HG03135 (cell line): ENCODE measurements around the gene CNDP2.
"Not testable (repeated sequence)": the region's sequence is repeated elsewhere in the genome, so short reads cannot be mapped to it uniquely, and the experiment has no call there.

Source experiments
- ATAC-seq: cut with Tn5 transposase; IDR thresholded peaks from one replicate; pipeline ENCODE4 v1.9.1; 2021; ENCODE audit warnings: mild to moderate bottlenecking, moderate library complexity; ENCODE audit not compliant: unreplicated experiment

Gene CNDP2

DNA sequence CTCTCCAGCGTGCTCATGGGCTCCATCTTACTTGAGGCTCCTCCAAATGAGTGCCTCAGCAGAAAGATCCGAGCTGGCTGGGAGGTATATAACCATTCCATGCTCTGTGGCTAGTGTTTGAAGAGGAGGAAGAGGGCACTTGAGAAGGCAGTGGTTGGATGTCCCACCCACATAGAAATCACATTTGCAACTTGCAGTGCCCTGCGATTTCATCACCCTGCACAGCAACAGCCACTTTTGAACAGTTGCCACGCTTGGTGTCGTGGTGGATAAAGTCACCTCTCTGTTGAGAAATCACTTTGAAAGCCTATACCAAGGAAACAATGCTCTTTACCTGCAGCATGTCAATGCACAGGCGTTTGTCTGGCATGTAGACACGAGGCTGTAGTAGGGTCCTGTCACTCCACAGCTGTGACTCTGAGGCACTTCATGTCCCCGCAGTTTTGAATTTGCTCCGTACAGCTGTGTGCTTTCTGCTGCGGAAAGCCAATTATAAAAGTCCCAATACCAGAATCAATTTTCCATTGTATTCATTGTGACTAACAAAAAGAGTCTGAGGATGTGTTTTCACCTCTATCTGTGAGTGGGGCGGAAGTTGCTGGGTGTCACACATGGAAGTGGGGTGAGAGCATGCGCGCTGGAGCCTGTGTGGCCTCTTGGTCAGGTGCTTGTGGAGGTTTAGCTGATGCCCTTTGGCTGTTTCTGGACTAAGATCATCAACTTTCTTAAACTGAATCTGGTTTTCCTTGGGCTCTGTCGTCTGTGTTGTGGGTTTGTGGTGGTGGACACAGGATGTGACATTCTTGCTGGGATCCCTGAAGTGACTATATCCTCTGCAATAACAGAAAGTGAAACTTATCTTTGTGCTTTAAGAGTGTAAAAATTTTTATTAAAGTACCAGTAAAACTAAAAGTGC, 2.8 kb downstream of the CNDP2 start:
- ATAC-seq: peak; percentile 28

DNA sequence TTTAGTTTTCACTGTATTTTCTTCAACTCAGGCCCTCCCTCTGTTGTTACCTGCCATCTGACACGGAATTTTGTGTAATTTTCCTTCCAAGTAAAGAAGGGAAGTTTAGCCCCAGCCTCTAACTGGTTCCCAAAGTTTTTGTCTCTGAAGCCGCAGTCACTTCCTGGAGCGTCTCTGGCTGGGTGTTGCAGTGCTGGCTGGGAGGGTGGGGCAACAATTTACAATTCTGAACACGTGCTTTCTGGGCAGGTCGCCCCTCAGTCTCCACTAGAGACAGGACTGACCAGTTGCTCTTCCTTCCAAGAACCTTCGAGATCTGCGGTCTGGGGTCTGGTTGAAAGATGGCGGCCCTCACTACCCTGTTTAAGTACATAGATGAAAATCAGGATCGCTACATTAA, 3.5 kb downstream of the CNDP2 start:
- ATAC-seq: peak; percentile 39

DNA sequence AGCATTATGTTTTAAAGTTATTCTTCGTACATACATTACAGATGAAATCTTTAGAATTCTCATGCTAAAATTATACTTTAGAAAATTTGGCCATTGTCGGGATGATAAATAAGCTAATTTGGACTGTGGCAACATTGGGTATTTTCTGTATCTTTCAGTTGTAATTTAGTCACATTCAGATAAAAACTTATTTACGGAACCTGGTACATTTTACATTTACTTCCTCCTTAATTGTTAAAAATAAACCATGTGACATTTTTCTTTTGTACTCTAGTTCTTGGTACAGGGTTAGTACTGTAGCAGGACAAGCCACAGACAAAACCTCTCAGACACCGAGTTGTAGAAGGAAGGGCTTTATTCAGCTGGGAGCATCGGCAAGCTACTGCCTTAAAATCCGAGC, 4.2 kb downstream of the CNDP2 start:
- ATAC-seq: no peak

DNA sequence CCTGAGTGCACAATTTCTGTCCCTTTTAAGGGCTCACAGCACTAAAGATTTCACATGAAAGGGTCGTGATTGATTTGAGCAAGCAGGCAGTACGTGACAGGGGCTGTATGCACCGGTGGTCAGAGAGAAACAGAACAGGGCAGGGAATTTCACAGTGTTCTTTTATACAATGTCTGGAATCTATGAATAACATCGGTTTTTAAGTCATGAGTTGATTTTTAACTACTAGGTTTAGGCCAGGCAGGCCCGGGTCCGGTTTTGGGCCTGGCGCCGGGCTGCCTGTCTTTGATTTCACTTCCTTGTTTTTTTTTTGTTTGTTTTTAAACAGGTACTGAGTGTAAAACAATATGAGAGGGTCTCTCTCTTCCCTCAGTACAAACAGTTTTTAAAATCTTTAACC, 4.6 kb downstream of the CNDP2 start:
- ATAC-seq: not testable (repeated sequence)

DNA sequence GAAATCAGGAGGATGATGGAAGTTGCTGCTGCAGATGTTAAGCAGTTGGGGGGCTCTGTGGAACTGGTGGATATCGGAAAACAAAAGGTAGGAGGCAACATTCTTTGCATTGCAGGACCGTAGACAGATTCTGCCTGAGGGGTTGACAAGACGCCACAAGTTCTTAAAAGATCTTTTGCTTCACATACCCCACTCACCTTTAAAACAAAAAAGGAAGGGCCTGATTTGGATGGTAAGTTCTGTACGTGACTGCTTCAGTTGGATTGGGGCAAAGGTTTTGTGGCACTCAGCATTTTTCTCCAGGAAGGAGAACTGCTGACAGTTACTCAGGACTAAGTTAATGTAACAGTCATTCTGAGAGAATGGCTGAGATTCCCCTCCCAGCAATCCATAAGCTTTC, 5.2 kb downstream of the CNDP2 start:
- no peak for ATAC-seq

DNA sequence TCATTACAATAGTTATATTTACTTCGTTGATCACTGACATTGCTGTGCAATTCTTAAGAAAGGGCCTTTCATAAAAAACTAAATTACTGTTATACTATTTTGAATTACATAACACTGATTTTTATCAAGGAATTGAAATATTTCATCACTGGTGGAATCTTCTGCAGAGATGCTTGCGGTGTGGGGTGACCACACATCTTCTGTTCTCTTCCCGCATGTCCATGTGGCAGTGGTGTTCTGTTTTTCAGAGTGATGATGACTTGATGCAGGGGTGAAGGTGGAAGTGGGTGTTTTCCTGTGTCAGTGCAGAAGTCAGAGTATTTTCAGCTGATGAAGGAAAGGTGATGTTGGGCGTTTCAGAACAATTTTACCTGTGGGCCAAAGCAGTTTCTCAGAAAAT, 7.0 kb downstream of the CNDP2 start:
- no peak for ATAC-seq

DNA sequence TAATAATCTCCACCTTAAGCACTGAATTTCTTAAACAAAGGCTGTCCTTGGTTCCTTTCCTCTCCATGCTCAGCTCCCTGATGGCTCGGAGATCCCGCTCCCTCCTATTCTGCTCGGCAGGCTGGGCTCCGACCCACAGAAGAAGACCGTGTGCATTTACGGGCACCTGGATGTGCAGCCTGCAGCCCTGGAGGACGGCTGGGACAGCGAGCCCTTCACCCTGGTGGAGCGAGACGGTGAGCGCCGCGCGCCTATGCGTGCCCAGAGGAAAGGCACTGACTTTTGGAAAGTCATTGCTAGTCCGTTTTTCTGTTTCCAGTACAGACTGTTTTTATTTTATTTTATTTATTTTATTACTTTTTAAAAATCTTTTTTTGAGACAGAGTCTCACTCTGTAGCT, 9.6 kb downstream of the CNDP2 start:
- ATAC-seq: no peak

DNA sequence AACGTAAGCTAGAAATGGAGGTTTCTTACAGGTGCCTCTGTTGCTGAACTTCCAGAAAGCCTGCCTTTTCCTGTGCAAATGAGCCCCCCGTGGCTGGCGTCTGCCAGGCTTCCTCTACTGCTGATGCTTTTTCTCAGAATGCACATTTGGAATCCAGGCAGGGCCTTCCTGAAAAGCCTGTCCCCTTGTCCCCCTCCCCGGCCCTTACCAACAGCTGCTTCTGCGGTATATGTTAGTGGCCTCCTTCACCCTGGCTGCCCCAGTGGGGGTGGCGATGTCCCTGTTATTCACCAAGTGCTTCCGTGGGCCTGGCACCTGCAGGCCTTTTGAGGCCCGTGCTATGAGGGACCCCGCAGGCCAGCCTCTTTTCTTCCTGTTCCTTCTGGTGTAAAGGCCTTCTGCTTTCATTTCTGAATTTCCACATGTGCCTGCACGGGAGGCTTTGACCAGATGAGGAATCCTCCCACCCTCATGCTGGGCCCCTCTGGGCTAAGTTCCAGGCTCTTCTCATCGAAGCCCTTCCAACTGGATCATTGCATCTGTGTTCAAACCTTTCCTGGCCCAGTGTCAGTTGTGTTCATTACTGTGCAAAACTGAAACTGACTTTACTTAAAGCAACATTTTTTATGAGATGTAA, 10.4 kb downstream of the CNDP2 start:
- ATAC-seq: no peak

DNA sequence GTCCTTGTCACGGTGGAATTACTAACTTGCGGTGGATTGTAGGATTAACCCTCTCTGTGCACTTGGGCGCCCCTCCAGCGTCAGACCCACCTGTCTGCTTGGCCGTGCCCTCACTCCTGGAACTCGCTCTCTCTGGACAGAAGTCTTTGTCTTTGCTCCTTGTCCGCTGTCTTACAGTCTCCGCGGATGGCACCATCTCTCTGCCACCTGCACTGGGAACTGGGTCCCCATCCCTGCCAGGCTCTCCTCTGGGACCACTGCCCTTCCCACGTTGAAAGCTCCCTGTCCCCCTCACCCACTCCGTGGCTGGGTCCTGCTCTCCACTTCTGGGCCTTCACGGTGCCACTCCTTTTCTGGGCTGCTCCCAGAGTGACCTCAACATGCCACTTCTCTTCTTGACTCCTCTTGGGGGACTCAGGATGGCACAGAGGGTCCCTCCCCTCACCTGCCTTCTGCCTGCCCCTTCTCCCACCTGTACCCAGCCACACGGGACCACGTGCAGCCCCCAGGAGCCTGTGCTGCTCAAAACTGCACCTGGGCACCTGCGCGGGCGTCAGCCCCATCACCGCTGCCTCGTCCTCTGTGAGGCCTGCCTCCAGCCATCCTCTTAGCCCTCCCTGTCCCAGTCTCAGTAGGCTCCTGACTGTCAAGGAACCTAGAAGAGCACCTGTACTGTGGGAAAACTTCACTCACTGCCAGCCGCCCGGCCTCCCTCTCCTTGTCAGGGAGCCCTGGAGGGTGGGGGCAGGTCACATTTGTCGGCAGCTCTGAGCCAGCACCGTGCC, 11.1 kb downstream of the CNDP2 start:
- no peak for ATAC-seq

DNA sequence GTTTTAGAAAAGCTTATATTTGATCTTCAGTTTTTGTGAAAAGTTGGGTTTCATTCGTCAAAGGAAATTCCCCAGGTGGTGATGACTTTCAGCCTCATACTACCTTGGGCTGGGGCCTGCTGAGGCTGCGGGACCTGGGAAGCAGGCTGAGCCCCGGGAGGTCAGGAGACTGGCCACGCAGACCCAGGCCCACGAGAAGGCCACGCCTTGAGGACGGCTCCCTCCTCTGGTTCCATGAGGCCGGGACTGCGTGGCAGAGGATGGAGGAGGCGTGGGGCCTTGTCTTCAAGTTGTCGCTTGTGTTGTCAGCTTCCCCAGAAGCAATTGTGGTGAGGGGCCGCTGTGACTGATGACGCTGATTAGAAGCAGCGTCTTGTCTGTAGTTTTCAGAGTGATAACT, 11.8 kb downstream of the CNDP2 start:
- ATAC-seq: no peak

DNA sequence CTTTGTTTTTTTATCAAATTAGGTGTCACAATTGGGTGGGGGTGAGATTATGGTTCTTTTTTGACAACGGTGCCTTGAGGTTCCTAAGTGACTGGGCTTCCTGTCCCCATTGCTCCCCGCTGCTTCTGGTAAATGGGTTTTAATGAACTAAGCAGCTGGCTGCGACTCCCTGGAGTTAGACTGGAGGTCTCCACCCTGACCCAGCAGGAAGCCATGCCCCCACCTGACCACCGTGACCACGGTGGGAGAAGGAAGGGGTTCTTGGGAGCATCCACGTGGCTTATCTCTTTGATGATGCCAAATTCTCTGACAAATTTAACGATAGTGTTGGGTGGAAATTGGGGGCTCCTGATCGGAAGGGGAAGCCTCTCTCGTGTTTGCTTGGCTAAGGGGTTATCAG, 12.2 kb downstream of the CNDP2 start:
- ATAC-seq: no peak

DNA sequence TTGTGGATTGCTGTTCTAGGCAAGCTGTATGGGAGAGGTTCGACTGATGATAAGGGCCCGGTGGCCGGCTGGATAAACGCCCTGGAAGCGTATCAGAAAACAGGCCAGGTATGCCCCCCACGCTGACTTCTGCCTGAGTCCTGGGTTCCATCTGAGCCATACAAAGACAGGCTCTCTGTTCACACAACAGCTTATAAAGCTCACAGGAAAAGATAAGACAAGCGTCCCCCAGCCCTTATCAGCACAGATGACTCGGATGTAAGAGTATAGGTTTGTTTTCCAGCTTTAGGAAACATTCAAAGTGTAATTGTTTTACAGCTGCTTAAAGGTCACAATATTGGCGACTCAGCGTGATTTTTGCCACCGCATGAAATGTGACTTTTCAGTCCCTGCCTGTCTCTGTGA, 12.7 kb downstream of the CNDP2 start:
- ATAC-seq: no peak

DNA sequence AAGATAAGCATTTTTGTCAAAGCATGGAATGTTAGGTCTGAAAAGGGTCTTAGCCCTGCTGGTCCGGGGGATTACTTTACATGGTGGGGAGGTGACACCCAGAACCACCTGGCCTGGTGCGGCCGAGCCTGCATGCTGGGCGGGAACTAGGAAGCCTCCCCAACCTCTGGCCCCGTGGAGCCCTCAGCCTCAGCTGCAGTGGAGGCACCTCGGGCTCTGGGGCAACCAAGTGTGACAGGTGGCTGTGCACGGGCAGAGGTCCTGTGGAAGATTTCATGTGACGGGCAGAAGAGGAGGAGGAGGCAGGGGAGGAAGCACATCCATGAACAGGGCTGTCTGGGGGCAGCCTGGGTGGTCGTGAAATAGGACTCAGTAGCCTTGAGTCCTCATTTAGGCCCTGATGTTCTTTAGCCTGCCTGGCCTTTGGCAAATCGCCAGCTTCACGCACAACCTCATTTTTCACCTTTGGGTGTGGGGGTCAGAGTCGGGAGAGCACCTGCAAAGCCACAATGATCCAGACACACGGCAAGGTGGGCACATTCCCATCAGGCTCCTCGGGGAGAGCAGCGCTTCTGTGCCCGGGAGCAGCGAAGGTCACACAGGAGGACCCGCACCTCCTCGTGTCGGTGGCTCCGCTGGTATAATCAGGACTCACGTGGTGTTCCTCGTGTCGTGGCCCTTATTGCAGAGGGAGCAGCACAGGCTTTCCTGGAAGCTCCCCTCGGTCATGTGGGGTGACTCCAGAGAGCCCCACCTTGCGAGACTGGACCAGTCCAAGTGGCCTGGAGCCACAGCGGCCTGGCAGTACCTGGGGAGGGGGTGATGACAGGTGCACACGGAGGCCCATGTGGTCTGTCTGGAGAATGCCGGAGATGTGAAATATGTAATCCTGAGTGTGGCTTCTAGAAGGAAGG, 13.9 kb downstream of the CNDP2 start:
- no peak for ATAC-seq

DNA sequence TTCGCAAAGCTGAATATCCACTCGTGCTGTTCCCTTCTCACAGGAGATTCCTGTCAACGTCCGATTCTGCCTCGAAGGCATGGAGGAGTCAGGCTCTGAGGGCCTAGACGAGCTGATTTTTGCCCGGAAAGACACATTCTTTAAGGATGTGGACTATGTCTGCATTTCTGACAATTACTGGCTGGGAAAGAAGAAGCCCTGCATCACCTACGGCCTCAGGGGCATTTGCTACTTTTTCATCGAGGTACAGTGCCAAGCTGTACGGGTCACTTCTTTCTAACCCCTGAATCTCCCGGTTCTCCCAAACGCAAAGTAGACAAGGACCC, 14.6 kb downstream of the CNDP2 start:
- no peak for ATAC-seq

DNA sequence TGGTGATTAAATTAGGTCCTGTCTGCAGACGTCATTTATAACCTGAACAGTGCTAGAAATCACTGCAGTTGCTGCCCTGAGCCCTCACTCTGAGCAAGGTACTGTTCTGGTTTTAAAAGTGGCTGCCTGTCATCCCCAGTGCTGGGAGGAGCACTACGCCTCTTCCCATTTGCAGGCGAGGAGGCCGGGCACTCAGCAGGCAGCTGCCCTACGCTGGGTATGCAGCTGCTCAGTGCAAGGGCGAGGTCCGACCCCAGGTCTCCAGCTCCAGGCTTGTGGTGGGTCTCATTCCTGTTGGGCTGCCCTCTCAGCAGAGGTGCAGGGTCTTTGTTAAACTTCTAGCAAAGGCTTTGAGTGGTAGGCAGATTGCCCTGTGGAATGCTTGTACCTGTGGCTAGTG, 15.7 kb downstream of the CNDP2 start:
- no peak for ATAC-seq

DNA sequence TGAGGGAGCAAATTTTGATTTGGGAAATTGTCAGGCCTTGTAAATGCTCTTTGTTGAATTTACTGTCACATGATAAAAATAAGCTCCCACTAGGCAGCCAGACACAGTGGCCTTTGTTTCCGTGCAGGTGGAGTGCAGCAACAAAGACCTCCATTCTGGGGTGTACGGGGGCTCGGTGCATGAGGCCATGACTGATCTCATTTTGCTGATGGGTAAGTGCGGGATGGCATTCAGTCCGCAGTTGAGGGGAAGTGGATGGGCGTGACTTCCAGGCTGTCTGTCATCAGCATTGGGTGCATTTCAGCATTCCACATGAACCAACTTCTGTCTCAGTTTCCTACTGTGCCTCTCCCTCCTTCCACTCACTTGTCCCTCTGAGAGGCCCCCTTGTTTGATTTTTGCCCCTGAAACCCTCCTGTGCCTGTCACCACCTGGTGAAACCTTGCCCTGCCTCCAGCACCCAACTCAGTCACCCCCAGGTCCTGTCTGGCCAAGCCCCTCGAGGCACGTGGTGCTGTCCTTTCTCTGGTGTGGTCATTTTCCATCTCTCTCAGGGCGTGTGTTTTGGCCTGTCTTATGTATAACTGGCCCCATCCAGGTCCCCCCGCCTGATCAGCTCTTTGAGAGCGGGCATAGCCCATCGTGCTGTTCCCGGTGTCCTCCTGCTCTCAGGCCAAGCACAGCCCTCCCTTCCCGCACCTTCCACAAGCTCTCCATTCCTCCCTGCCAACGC, 16.3 kb downstream of the CNDP2 start:
- ATAC-seq: no peak

DNA sequence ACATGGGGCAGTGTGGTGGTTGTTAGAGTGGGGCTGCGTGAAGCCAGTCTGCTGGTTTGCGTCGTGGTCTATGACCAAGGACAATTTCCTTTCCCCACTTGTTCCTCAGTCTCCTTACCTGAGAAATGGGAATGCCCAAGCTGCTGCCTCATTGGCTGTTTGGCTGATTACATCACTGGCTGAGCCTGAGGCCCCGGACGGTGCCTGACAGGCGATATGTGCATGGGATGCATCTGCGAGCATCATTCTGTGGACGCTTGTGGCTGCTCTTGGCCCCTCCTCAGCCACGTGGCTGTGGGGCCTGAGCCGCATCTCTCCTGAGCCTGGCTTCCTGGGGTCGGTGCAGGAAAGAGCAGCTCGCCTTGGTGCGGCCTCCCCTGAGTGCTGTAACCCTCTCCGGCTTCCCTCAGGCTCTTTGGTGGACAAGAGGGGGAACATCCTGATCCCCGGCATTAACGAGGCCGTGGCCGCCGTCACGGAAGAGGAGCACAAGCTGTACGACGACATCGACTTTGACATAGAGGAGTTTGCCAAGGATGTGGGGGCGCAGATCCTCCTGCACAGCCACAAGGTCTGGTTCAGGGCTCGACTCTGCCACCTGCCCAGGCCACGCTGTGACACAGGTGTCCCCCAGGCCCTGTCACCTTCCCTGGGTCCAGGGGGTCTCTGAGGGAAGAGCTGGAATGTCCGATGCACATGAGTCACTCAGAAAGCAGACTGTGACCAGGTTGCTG, 17.2 kb downstream of the CNDP2 start:
- ATAC-seq: no peak

DNA sequence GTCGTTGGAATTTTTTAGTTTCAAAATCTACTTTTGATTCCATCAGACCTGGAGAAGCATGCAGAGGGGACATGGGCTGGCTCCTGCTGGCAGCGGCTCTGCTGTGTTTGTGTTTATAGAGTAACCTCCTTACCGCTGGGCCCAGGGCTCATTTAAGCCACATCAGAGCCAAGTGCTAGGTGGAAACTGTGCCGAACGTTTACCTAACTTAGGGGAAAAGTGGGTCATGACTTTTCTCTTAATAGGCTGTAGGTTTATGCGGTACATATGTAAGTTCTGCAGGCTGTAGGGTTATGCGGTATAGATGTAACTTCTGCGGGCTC, 17.7 kb downstream of the CNDP2 start:
- no peak for ATAC-seq

DNA sequence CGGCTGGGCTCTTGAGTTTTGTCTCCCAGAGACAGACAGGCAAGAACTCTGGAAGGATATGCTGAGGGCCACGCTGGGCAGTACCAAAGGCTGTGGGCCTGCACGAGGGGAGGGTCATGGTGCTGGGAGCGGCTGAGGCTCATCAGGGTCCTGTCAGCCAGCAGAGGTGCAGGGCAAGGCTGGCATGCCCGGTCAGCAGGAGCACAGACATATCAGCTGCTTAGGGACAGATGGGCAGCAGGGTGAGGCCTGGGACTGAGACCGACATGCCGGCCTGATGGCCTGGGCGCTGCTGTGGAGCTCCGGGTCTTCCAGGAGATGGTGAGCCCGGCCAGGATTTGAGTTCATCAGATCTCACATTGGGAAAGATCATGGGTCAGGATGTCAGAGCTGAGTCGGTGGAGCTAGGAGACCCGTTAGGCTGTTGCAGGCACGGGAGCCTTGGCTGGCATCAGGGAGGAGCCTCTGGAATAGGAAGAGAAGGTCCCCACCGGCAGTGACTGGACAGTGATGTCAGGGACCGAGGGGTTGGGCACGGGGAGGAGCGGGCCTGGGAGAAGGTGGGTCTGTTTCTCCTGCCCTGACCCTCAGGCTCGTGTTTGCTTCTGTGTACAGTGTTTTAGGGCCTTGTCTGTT, 18.8 kb downstream of the CNDP2 start:
- ATAC-seq: no peak
